Measurements from ENCODE around the gene UBAP2L. TPM values are rescaled to one million over a fixed set of nuclear protein-coding genes. Genes with fewer than 3 reads are reported as not detected.
A peak's percentile ranks its signal among the peaks of the same experiment; 100 is the strongest.

The UBAP2L gene
- total RNA-seq, 1 experiment from 2014 or later = 265 TPM

DNA sequence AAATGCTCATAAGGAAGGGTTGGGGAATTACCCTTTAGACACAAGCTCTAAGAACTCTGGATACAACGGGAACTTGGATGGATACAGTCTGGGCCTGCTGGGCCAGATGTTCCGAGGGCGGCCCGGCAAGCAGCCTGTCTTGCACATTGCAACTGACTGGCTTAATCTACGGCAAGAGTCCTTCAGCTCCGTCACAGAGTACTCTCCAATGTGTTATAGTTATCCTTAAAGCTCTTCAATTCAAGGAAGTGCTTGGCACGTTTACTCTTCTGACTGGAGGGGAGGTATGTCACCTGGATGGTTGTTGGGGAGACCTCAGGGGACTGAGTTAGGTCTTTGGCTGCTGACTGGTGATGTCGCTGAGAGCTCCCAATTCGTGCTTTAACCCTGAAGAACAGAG, 13.5 kb upstream of the UBAP2L start:
- no peaks in the 10 kb centered on the region for H3K27me3 Mint-ChIP-seq (ENCODE audit: low read depth)
- no peak overlapping the region for H3K14ac ChIP-seq (ENCODE audit: insufficient read depth, low read length)
- no CpG with 5 or more reads among the region's 9 CpGs for WGBS (ENCODE audit: extremely low coverage, insufficient read length, low lambda C conversion rate)
- no peak overlapping the region for H3K4me2 ChIP-seq (ENCODE audit: insufficient read depth, insufficient read length, low read length)
- no peak overlapping the region for H4K5ac ChIP-seq (ENCODE audit: insufficient read length, low read depth, low read length)
- no peak overlapping the region for H2BK20ac ChIP-seq (ENCODE audit: low read depth, low read length, poor library complexity, severe bottlenecking)
- no peak overlapping the region for H3K4me3 Mint-ChIP-seq
- H3K4me1 Mint-ChIP-seq = no peaks in the 10 kb centered on the region
- no peak overlapping the region for H3K18ac ChIP-seq (ENCODE audit: insufficient read length, low read depth, low read length)
- no peak overlapping the region for H3K9ac ChIP-seq (ENCODE audit: extremely low read depth, insufficient read length, low read length)
- no peaks in the 10 kb centered on the region for H3K79me2 ChIP-seq (ENCODE audit: insufficient read depth, low read length)
- peaks cover 32 to 64% (median 56%) of the 10 kb centered on the region in 3 experiments for H3K36me3 Mint-ChIP-seq (ENCODE audit: insufficient read depth in 1 of 3, low read depth in 3 of 3)
- no peak overlapping the region for H3T11ph ChIP-seq (ENCODE audit: low read length)
- no peak overlapping the region for H2BK15ac ChIP-seq (ENCODE audit: low read depth, low read length)
- H3K9me3 Mint-ChIP-seq = no peaks in the 10 kb centered on the region
- H2AK5ac ChIP-seq (ENCODE audit: insufficient read length, low read length) = no peak overlapping the region
- no peak overlapping the region for H4K91ac ChIP-seq (ENCODE audit: insufficient read length, low read depth, low read length)
- H3K4me1 ChIP-seq (ENCODE audit: insufficient read depth, low read length) = no peaks in the 10 kb centered on the region
- no peak overlapping the region for H3K4ac ChIP-seq (ENCODE audit: low read depth, low read length)
- DNase-seq = no peak
- H4K20me1 ChIP-seq (ENCODE audit: control insufficient read depth, insufficient read depth, insufficient read length) = no peaks in the 10 kb centered on the region
- no peaks in the 10 kb centered on the region for H3K27me3 ChIP-seq (ENCODE audit: insufficient read depth, low read length)
- H3K23ac ChIP-seq (ENCODE audit: insufficient read length, low read depth, low read length) = no peak overlapping the region
- no peak overlapping the region for H2BK5ac ChIP-seq (ENCODE audit: insufficient read length, low read length)
- no peaks in the 10 kb centered on the region for H3K23me2 ChIP-seq (ENCODE audit: insufficient read length, low read depth, low read length, poor library complexity, severe bottlenecking)
- no peak overlapping the region for H4K8ac ChIP-seq (replicated peaks; ENCODE audit: insufficient read length, low read depth, low read length)
- peak overlapping the region in 2 of 3 experiments; percentile 46 to 65; a peak in 1 of 7 replicates for H3K27ac Mint-ChIP-seq
- H2BK12ac ChIP-seq (ENCODE audit: insufficient read length, low read depth, low read length) = no peak overlapping the region
- H3K56ac ChIP-seq (ENCODE audit: insufficient read length, low read depth, low read length) = no peak overlapping the region
- H2BK120ac ChIP-seq (ENCODE audit: low read depth, low read length, poor library complexity, severe bottlenecking) = no peak overlapping the region
- no peaks in the 10 kb centered on the region for H3K9me3 ChIP-seq (ENCODE audit: control insufficient read depth, low read depth, low read length)
- TF ChIP-seq, protein P1, sequence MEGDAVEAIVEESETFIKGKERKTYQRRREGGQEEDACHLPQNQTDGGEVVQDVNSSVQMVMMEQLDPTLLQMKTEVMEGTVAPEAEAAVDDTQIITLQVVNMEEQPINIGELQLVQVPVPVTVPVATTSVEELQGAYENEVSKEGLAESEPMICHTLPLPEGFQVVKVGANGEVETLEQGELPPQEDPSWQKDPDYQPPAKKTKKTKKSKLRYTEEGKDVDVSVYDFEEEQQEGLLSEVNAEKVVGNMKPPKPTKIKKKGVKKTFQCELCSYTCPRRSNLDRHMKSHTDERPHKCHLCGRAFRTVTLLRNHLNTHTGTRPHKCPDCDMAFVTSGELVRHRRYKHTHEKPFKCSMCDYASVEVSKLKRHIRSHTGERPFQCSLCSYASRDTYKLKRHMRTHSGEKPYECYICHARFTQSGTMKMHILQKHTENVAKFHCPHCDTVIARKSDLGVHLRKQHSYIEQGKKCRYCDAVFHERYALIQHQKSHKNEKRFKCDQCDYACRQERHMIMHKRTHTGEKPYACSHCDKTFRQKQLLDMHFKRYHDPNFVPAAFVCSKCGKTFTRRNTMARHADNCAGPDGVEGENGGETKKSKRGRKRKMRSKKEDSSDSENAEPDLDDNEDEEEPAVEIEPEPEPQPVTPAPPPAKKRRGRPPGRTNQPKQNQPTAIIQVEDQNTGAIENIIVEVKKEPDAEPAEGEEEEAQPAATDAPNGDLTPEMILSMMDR (conservative IDR thresholded peaks at IDR 0.05) = no peak
- H2AFZ ChIP-seq (ENCODE audit: low read length) = no peak overlapping the region
- no peak overlapping the region for H3K27ac ChIP-seq (ENCODE audit: insufficient read length, low read depth, low read length)
- no peaks in the 10 kb centered on the region for H3K79me1 ChIP-seq (ENCODE audit: insufficient read depth, low read depth, low read length, poor library complexity, severe bottlenecking)

All from H9 (cell line).